ENCODE measurements around the gene AAK1. TPM values are rescaled to one million over a fixed set of nuclear protein-coding genes. Genes with fewer than 3 reads are reported as not detected.
"Not testable (repeated sequence)": the region's sequence is repeated elsewhere in the genome, so short reads cannot be mapped to it uniquely, and the experiment has no call there.

AAK1 gene
- total RNA-seq, 2 donors from 2014 or later, result 63.0 to 67.0 TPM

GRCh38 chr2:69634196-69634821 is 9.2 kb downstream of the AAK1 start:
- intact Hi-C loops (cut with DNase I), result loop anchor here in 1 of 2 donors (10.0 kb wide), 1 partner anchor 50 kb away; no protein-coding TSS in a partner anchor
- DNase-seq (ENCODE audit: low spot score), result no peak

GRCh38 chr2:69631402-69631801 is 12.1 kb downstream of the AAK1 start:
- intact Hi-C loops (cut with DNase I), result loop anchor here in 1 of 2 donors (10.0 kb wide), 1 partner anchor 47 kb away; no protein-coding TSS in a partner anchor
- no peak for DNase-seq (ENCODE audit: low spot score)

DNA sequence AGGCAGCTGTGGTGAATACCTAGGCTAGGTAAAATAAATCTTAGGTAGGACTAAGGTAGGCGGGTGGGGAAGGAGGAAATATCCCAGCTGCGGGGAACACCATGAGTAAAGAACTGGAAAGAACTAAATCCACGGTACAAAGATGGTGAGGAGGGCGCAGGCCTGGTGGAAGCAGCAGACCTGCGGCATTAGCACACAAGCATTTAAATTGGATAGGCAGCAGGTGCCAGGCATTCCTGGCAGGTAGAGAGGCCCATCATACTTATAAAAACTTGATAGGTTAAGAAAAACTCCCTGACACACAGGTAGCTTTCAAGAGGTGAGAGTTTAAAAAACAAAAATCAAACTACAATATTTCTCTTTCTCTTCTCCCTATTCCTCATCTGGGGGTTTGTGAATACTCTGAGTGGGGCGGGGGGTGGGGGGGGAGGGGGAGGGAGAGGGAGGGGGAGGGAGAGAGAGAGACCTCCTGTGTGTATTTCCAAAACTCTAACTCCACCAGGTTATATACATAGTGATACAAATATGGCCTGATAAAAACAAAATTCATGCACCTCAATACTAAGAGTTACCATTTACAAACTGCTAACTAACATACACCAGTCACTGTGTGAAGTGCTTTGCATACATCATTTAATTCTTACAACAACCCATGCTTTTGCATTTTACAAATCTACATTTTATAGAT is 13.5 kb downstream of the AAK1 start:
- intact Hi-C loops (cut with DNase I), result loop anchor here in 1 of 2 donors (10.0 kb wide), 1 partner anchor 45 kb away; no protein-coding TSS in a partner anchor
- DNase-seq (ENCODE audit: low spot score), result no peak

GRCh38 chr2:69628325-69629021 is 15.1 kb downstream of the AAK1 start:
- intact Hi-C loops (cut with DNase I), result no loop called here
- no peak for DNase-seq (ENCODE audit: low spot score)

GRCh38 chr2:69625078-69625795 is 18.3 kb downstream of the AAK1 start:
- intact Hi-C loops (cut with DNase I), result no loop called here
- DNase-seq (ENCODE audit: low spot score), result no peak

DNA sequence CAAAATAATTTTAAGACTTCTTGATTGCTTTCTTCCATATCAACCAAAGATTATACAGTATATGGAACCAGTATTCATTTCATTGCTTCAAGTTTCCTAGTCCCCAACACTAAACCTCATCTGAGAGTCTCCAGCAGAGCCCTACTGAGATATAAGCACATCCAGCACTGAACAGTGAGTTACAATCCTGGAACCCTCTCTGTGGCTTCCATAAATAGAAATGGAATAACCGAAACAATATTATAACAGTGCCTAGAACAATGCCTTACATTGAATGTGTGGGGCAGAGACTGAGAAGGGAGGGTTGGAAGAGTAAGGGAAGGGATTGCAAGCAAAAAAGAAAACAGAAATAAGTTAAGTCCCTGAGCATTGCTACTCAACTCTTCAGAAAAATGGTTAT is 18.9 kb downstream of the AAK1 start:
- intact Hi-C loops (cut with DNase I), result no loop called here
- DNase-seq (ENCODE audit: low spot score), result no peak

- intact Hi-C loops (cut with DNase I), result no loop called here
- no peak for DNase-seq (ENCODE audit: low spot score)
These were observed 19.4 kb downstream of the AAK1 start for GRCh38 chr2:69624131-69624530.

GRCh38 chr2:69623236-69623635 is 20.3 kb downstream of the AAK1 start:
- intact Hi-C loops (cut with DNase I), result no loop called here
- no peak for DNase-seq (ENCODE audit: low spot score)

DNA sequence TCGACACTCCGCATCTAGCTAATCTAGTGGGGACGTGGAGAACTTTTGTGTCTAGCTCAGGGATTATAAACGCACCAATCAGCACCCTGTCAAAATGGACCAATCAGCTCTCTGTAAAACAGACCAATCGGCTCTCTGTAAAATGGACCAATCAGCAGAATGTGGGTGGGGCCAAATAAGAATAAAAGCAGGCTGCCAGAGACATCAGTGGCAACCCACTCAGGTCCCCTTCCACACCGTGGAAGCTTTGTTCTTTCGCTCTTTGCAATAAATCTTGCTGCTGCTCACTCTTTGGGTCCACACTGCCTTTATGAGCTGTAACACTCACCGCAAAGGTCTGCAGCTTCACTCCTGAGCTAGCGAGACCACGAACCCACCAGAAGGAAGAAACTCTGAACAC is 20.7 kb downstream of the AAK1 start:
- intact Hi-C loops (cut with DNase I); DNase-seq (ENCODE audit: low spot score): not testable (repeated sequence)

- DNase-seq (ENCODE audit: low spot score); intact Hi-C loops (cut with DNase I): not testable (repeated sequence)
These were observed 21.5 kb downstream of the AAK1 start for GRCh38 chr2:69622017-69622540.

DNA sequence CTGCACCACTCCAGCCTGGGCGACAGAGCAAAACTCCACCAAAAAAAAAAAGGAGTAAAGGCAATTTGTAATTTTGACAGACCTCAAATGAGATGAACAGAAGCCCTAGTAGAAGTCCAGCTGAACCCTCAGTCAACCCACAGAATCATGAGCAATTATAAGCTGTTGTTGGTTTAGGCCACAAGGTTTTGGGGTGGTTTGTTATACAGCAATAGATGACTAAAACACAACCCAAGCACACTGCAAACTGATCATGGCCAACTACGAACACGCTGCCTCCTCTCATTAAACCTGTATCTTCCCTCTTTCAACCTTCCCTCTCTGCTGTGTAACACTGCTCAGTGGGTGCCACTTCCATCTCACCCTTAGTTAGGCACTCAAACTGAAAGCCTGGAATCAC is 22.1 kb downstream of the AAK1 start:
- DNase-seq (ENCODE audit: low spot score), result no peak
- intact Hi-C loops (cut with DNase I), result no loop called here

DNA sequence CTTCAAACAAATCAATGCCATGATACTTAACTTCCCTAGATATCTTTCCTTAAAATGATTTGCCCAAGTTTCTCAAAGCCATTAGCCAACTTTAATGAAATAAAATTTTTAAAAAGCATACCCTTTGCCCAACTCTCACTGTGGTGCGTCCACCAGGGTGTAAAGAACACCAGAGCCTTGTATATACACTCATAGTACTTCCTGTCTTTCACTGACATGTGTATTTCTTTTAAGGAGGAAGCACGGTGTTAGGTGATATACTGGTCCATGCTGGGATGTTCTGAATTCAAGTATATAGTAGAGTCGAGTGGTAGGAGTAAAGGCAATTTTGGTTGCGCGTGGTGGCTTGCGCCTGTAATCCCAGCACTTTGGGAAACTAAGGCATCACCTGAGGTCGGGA is 22.7 kb downstream of the AAK1 start:
- DNase-seq (ENCODE audit: low spot score), result no peak
- intact Hi-C loops (cut with DNase I), result no loop called here

GRCh38 chr2:69619725-69620124 is 23.8 kb downstream of the AAK1 start:
- intact Hi-C loops (cut with DNase I), result no loop called here
- no peak for DNase-seq (ENCODE audit: low spot score)

- DNase-seq (ENCODE audit: low spot score), result peak; percentile 85
- intact Hi-C loops (cut with DNase I), result no loop called here
These were observed 25.2 kb downstream of the AAK1 start for GRCh38 chr2:69618362-69618761.

DNA sequence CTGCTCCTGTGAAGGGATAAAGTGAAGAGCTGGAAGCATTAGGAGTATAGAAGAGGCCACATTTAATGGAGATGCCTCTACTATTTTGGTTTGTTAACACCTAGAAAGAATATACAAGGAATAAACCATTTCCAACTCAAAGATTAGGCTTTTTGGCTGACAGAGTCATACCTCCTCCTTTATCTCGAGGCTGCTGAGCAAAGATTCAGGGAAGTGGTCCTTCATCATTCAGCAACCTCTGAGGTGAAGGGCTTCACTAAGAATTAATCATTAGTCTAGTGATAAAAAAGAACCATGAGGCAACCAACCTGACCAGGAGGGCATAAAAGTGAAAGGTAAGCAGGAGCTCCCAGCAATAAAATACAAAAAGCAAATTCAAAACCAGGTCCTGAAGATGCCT is 25.8 kb downstream of the AAK1 start:
- intact Hi-C loops (cut with DNase I), result no loop called here

GRCh38 chr2:69616755-69617154 is 26.8 kb downstream of the AAK1 start:
- DNase-seq (ENCODE audit: low spot score), result no peak
- intact Hi-C loops (cut with DNase I), result no loop called here

More for the DNA sequence above, 25.8 kb downstream of the AAK1 start:
- DNase-seq (ENCODE audit: low spot score), result no peak

GRCh38 chr2:69615969-69616368 is 27.6 kb downstream of the AAK1 start:
- intact Hi-C loops (cut with DNase I), result no loop called here
- DNase-seq (ENCODE audit: low spot score), result no peak

- no peak for DNase-seq (ENCODE audit: low spot score)
- intact Hi-C loops (cut with DNase I), result no loop called here
These were observed 28.4 kb downstream of the AAK1 start for GRCh38 chr2:69615078-69615625.

- intact Hi-C loops (cut with DNase I), result loop anchor here in 1 of 2 donors (5.0 kb wide), 1 partner anchor 910 kb away; no protein-coding TSS in a partner anchor
- DNase-seq (ENCODE audit: low spot score), result no peak
These were observed 30.8 kb downstream of the AAK1 start for GRCh38 chr2:69612707-69613106.

Measured in posterior vena cava (tissue), 2 donors.